HEK293 (cell line): Measurements from ENCODE around the gene CLMN.

ENCODE experiments used
- CTCF ChIP-seq: fragments of 450-650 bp; formaldehyde crosslinking; IDR thresholded peaks from 2 replicates; pipeline ENCODE4 v1.5.1; 2016; ENCODE audit warnings: missing biosample characterization, missing genetic modification characterization
- KLF1 ChIP-seq: fragments of 450-650 bp; formaldehyde crosslinking; IDR thresholded peaks from 2 replicates; pipeline ENCODE4 v1.5.1; 2016; ENCODE audit warnings: missing biosample characterization, missing genetic modification characterization
- PBX3 ChIP-seq: sonication (generic); formaldehyde crosslinking; IDR thresholded peaks from 2 replicates; pipeline ENCODE4 v1.8.1; 2022; ENCODE audit warnings: mild to moderate bottlenecking, moderate library complexity, missing genetic modification reagents
- REPIN1 ChIP-seq: fragments of 450-650 bp; formaldehyde crosslinking; IDR thresholded peaks from 2 replicates; pipeline ENCODE4 v1.5.1; 2017; ENCODE audit warnings: missing biosample characterization, missing genetic modification characterization, low read depth
- REST ChIP-seq: fragments of 450-650 bp; formaldehyde crosslinking; IDR thresholded peaks from 2 replicates; pipeline ENCODE4 v1.5.1; 2016; ENCODE audit warnings: missing biosample characterization, missing genetic modification characterization
- ZBTB17 ChIP-seq: fragments of 450-650 bp; formaldehyde crosslinking; IDR thresholded peaks from 2 replicates; pipeline ENCODE4 v1.5.1; 2016; ENCODE audit warnings: missing biosample characterization, missing genetic modification characterization
- ZBTB7A ChIP-seq: fragments of 450-650 bp; formaldehyde crosslinking; IDR thresholded peaks from 2 replicates; pipeline ENCODE4 v1.5.1; 2016; ENCODE audit warnings: low read depth, missing biosample characterization, missing genetic modification characterization
- ZFHX2 ChIP-seq: fragments of 450-650 bp; formaldehyde crosslinking; conservative IDR thresholded peaks from 2 replicates; pipeline ENCODE4 v1.5.1; 2016; ENCODE audit warnings: missing biosample characterization, missing genetic modification characterization
- ZFP41 ChIP-seq: fragments of 450-650 bp; formaldehyde crosslinking; IDR thresholded peaks from 2 replicates; pipeline ENCODE4 v1.5.1; 2016; ENCODE audit warnings: missing biosample characterization, missing genetic modification characterization, borderline replicate concordance
- ZNF138 ChIP-seq: fragments of 450-650 bp; formaldehyde crosslinking; IDR thresholded peaks from 2 replicates; pipeline ENCODE4 v1.5.1; 2016; ENCODE audit warnings: missing biosample characterization, missing genetic modification characterization, borderline replicate concordance
- ZNF18 ChIP-seq: fragments of 450-650 bp; formaldehyde crosslinking; IDR thresholded peaks from 2 replicates; pipeline ENCODE4 v1.5.1; 2016; ENCODE audit warnings: missing biosample characterization, missing genetic modification characterization
- ZNF423 ChIP-seq: fragments of 450-650 bp; formaldehyde crosslinking; IDR thresholded peaks from 2 replicates; pipeline ENCODE4 v1.5.1; 2016; ENCODE audit warnings: missing biosample characterization, missing genetic modification characterization
- ZNF610 ChIP-seq: fragments of 450-650 bp; formaldehyde crosslinking; IDR thresholded peaks from 2 replicates; pipeline ENCODE4 v1.5.1; 2016; ENCODE audit warnings: missing biosample characterization, missing genetic modification characterization, borderline replicate concordance
- ZNF639 ChIP-seq: fragments of 450-650 bp; formaldehyde crosslinking; IDR thresholded peaks from 2 replicates; pipeline ENCODE4 v1.5.1; 2016; ENCODE audit warnings: missing biosample characterization, missing genetic modification characterization

GRCh38 chr14:95300002-95300696 lies 19.6 kb downstream of the CLMN start:
- TF ChIP-seq ZNF423, result no peak
- no peak for TF ChIP-seq ZNF639 (tag by site-specific recombination)
- no peak for TF ChIP-seq KLF1 (tag by site-specific recombination)
- TF ChIP-seq ZBTB17 (tag by site-specific recombination), result no peak
- TF ChIP-seq ZNF18, result no peak
- TF ChIP-seq ZNF610 (tag by site-specific recombination), result no peak
- TF ChIP-seq ZBTB7A, result no peak
- TF ChIP-seq CTCF, result no peak
- no peak for TF ChIP-seq ZFHX2 (tag by site-specific recombination)
- no peak for TF ChIP-seq PBX3 (CRISPR knock-in tag)
- TF ChIP-seq REST, result no peak
- TF ChIP-seq REPIN1 (tag by site-specific recombination), result no peak
- TF ChIP-seq ZNF138 (tag by site-specific recombination), result no peak
- no peak for TF ChIP-seq ZFP41 (tag by site-specific recombination)
